ENCODE measurements around the gene GAL. TPM values are rescaled to one million over a fixed set of nuclear protein-coding genes. Genes with fewer than 3 reads are reported as not detected.

The GAL gene
- total and polyA plus RNA-seq, 4 donors = 0.61 to 1.8 TPM; not detected in 2

- no peak for DNase-seq
- Histone ChIP-seq H3K4me1 (ENCODE audit: control insufficient read depth in 5 of 5, insufficient read depth in 5 of 5, low read length in 5 of 5) (no peaks in the 10 kb centered on the region), H3K9me3 (ENCODE audit: control insufficient read depth in 4 of 4, insufficient read depth in 3 of 4, low read length in 3 of 4) (peaks cover 0 to 7% (median 3%) of the 10 kb centered on the region in 4 donors), H3K4me3 (no peak overlapping the region), H3K9ac (ENCODE audit: insufficient read depth in 1 of 2, low read length in 2 of 2) (no peak overlapping the region), H3K27ac (ENCODE audit: low read depth in 1 of 2, low read length in 1 of 2) (no peak overlapping the region), H3K36me3 (ENCODE audit: control insufficient read depth in 4 of 4, insufficient read depth in 4 of 4, low read length in 4 of 4) (no peaks in the 10 kb centered on the region), H3K27me3 (ENCODE audit: control insufficient read depth in 3 of 3, insufficient read depth in 3 of 3, low read length in 2 of 3) (peaks cover 0 to 17% (median 0%) of the 10 kb centered on the region in 3 donors)
- ATAC-seq (ENCODE audit: insufficient read depth, low FRiP score) = no peak
- TF ChIP-seq, protein P1, sequence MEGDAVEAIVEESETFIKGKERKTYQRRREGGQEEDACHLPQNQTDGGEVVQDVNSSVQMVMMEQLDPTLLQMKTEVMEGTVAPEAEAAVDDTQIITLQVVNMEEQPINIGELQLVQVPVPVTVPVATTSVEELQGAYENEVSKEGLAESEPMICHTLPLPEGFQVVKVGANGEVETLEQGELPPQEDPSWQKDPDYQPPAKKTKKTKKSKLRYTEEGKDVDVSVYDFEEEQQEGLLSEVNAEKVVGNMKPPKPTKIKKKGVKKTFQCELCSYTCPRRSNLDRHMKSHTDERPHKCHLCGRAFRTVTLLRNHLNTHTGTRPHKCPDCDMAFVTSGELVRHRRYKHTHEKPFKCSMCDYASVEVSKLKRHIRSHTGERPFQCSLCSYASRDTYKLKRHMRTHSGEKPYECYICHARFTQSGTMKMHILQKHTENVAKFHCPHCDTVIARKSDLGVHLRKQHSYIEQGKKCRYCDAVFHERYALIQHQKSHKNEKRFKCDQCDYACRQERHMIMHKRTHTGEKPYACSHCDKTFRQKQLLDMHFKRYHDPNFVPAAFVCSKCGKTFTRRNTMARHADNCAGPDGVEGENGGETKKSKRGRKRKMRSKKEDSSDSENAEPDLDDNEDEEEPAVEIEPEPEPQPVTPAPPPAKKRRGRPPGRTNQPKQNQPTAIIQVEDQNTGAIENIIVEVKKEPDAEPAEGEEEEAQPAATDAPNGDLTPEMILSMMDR (IDR thresholded peaks at IDR 0.05; ENCODE audit: control extremely low read depth, extremely low read depth) = no peak
- 85 to 95% methylated on average over 5 of the region's 5 CpGs for WGBS, 2 donors
Measured at GRCh38 chr11:68694431-68695297, 10.3 kb downstream of the GAL start.

GRCh38 chr11:68695531-68695930, 11.2 kb downstream of the GAL start:
- Histone ChIP-seq H3K4me3 (no peak overlapping the region), H3K27me3 (ENCODE audit: control insufficient read depth in 3 of 3, insufficient read depth in 3 of 3, low read length in 2 of 3) (peaks cover 0 to 8% (median 0%) of the 10 kb centered on the region in 3 donors), H3K9me3 (ENCODE audit: control insufficient read depth in 4 of 4, insufficient read depth in 3 of 4, low read length in 3 of 4) (peaks cover 0 to 7% (median 3%) of the 10 kb centered on the region in 4 donors), H3K27ac (ENCODE audit: low read depth in 1 of 2, low read length in 1 of 2) (no peak overlapping the region), H3K9ac (ENCODE audit: insufficient read depth in 1 of 2, low read length in 2 of 2) (no peak overlapping the region), H3K36me3 (ENCODE audit: control insufficient read depth in 4 of 4, insufficient read depth in 4 of 4, low read length in 4 of 4) (no peaks in the 10 kb centered on the region), H3K4me1 (ENCODE audit: control insufficient read depth in 5 of 5, insufficient read depth in 5 of 5, low read length in 5 of 5) (no peaks in the 10 kb centered on the region)
- ATAC-seq (ENCODE audit: insufficient read depth, low FRiP score) (no peak), DNase-seq (no peak)
- TF ChIP-seq, protein P1 (IDR thresholded peaks at IDR 0.05; ENCODE audit: control extremely low read depth, extremely low read depth) = no peak
- 46 to 51% methylated on average over 2 of the region's 2 CpGs for WGBS, 2 donors

- H3K4me1 ChIP-seq (ENCODE audit: control insufficient read depth in 5 of 5, insufficient read depth in 5 of 5, low read length in 5 of 5) = no peaks in the 10 kb centered on the region
- 92 to 99% methylated on average over 2 of the region's 2 CpGs for WGBS, 2 donors
- DNase-seq (no peak), ATAC-seq (ENCODE audit: insufficient read depth, low FRiP score) (no peak)
- TF ChIP-seq, protein P1 (IDR thresholded peaks at IDR 0.05; ENCODE audit: control extremely low read depth, extremely low read depth) = no peak
- no peak overlapping the region for H3K27ac ChIP-seq (ENCODE audit: low read depth in 1 of 2, low read length in 1 of 2)
- no peaks in the 10 kb centered on the region for H3K27me3 ChIP-seq (ENCODE audit: control insufficient read depth in 3 of 3, insufficient read depth in 3 of 3, low read length in 2 of 3)
- H3K9ac ChIP-seq (ENCODE audit: insufficient read depth in 1 of 2, low read length in 2 of 2) = no peak overlapping the region
- no peaks in the 10 kb centered on the region for H3K36me3 ChIP-seq (ENCODE audit: control insufficient read depth in 4 of 4, insufficient read depth in 4 of 4, low read length in 4 of 4)
- peaks cover 0 to 7% (median 3%) of the 10 kb centered on the region in 4 donors for H3K9me3 ChIP-seq (ENCODE audit: control insufficient read depth in 4 of 4, insufficient read depth in 3 of 4, low read length in 3 of 4)
- no peak overlapping the region for H3K4me3 ChIP-seq
Measured at GRCh38 chr11:68698993-68699392, 14.6 kb downstream of the GAL start.

Data from lung (tissue), 12 donors.